ENCODE measurements around the gene ERICH4. TPM values are rescaled to one million over a fixed set of nuclear protein-coding genes. Genes with fewer than 3 reads are reported as not detected.

ERICH4 gene
- total and polyA plus RNA-seq, 2 of the 13 experiments (the other 11 are each of a cell fraction or from before 2014, with no cell fraction given), result 0.40 to 0.64 TPM

GRCh38 chr19:41402010-41402409 is 40.9 kb upstream of the ERICH4 start (continued):
- TF ChIP-seq, protein P1, sequence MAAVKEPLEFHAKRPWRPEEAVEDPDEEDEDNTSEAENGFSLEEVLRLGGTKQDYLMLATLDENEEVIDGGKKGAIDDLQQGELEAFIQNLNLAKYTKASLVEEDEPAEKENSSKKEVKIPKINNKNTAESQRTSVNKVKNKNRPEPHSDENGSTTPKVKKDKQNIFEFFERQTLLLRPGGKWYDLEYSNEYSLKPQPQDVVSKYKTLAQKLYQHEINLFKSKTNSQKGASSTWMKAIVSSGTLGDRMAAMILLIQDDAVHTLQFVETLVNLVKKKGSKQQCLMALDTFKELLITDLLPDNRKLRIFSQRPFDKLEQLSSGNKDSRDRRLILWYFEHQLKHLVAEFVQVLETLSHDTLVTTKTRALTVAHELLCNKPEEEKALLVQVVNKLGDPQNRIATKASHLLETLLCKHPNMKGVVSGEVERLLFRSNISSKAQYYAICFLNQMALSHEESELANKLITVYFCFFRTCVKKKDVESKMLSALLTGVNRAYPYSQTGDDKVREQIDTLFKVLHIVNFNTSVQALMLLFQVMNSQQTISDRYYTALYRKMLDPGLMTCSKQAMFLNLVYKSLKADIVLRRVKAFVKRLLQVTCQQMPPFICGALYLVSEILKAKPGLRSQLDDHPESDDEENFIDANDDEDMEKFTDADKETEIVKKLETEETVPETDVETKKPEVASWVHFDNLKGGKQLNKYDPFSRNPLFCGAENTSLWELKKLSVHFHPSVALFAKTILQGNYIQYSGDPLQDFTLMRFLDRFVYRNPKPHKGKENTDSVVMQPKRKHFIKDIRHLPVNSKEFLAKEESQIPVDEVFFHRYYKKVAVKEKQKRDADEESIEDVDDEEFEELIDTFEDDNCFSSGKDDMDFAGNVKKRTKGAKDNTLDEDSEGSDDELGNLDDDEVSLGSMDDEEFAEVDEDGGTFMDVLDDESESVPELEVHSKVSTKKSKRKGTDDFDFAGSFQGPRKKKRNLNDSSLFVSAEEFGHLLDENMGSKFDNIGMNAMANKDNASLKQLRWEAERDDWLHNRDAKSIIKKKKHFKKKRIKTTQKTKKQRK (IDR thresholded peaks at IDR 0.05; ENCODE audit: low read length), result no peak
- no peak for TF ChIP-seq ZNF766 (CRISPR knock-in tag; IDR thresholded peaks at IDR 0.05; ENCODE audit: borderline replicate concordance)

- no TSS peak for BruUV-seq (replicated peaks)
- in situ Hi-C loops (cut with HindIII; ENCODE audit: extremely low pct_ligation_motif_present, low pct_unique_long_range_greater_than_20kb) (no loop called here), intact Hi-C loops (cut with micrococcal nuclease; ENCODE audit: unreplicated experiment) (no loop called here)
- H3K9me3 ChIP-seq (ENCODE audit: low read length), result no peaks in the 10 kb centered on the region
- FAIRE-seq (no peak), ATAC-seq (no peak), DNase-seq (ENCODE audit: low spot score) (no peak)
- ChIA-PET CTCF (ENCODE audit: low intra/inter-chr PET ratio, low total read pairs) (no interaction called here), POLR2A (no interaction called here)
- no peaks in the 10 kb centered on the region for H3K27me3 ChIP-seq (ENCODE audit: control insufficient read depth in 1 of 2, insufficient read depth in 2 of 2, low read length in 2 of 2)
- no peak overlapping the region for H2AFZ ChIP-seq (ENCODE audit: low read length)
- no peak overlapping the region for H3K4me2 ChIP-seq (ENCODE audit: low read depth, low read length)
- no peak overlapping the region for H3K4me3 ChIP-seq (replicated peaks in 1 of 3; ENCODE audit: insufficient read depth in 1 of 3, low read depth in 2 of 3, low read length in 3 of 3)
- no peak overlapping the region for H3K9ac ChIP-seq (ENCODE audit: insufficient read depth, low read depth, low read length)
- H3K4me1 ChIP-seq (ENCODE audit: insufficient read depth, low read length), result peaks cover 11% of the 10 kb centered on the region
- H3K27ac ChIP-seq (ENCODE audit: extremely low read length, insufficient read depth, low read length), result no peak overlapping the region
- peaks cover 10% of the 10 kb centered on the region for H3K79me2 ChIP-seq (ENCODE audit: insufficient read depth, low read length)
- H3K36me3 ChIP-seq (replicated peaks in 1 of 2; ENCODE audit: control insufficient read depth in 1 of 2, insufficient read depth in 2 of 2, low read length in 2 of 2), result no peaks in the 10 kb centered on the region
- WGBS (ENCODE audit: low lambda C conversion rate), result 83% methylated on average over 9 of the region's 12 CpGs
- H4K20me1 ChIP-seq (ENCODE audit: insufficient read depth, low read length), result no peaks in the 10 kb centered on the region
- no peak for TF ChIP-seq HOXD1 (CRISPR knock-in tag; IDR thresholded peaks at IDR 0.05)
- TF ChIP-seq ZBTB25 (CRISPR knock-in tag; IDR thresholded peaks at IDR 0.05), result no peak
- TF ChIP-seq, protein P2, sequence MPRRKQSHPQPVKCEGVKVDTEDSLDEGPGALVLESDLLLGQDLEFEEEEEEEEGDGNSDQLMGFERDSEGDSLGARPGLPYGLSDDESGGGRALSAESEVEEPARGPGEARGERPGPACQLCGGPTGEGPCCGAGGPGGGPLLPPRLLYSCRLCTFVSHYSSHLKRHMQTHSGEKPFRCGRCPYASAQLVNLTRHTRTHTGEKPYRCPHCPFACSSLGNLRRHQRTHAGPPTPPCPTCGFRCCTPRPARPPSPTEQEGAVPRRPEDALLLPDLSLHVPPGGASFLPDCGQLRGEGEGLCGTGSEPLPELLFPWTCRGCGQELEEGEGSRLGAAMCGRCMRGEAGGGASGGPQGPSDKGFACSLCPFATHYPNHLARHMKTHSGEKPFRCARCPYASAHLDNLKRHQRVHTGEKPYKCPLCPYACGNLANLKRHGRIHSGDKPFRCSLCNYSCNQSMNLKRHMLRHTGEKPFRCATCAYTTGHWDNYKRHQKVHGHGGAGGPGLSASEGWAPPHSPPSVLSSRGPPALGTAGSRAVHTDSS (CRISPR knock-in tag; conservative IDR thresholded peaks at IDR 0.05), result no peak
- TF ChIP-seq FIP1L1 (IDR thresholded peaks at IDR 0.05; ENCODE audit: borderline replicate concordance, insufficient read depth, low read depth, low read length), result no peak
- TF ChIP-seq ZFP91 (CRISPR knock-in tag; IDR thresholded peaks at IDR 0.05; ENCODE audit: borderline replicate concordance), result no peak
- TF ChIP-seq, protein P3, sequence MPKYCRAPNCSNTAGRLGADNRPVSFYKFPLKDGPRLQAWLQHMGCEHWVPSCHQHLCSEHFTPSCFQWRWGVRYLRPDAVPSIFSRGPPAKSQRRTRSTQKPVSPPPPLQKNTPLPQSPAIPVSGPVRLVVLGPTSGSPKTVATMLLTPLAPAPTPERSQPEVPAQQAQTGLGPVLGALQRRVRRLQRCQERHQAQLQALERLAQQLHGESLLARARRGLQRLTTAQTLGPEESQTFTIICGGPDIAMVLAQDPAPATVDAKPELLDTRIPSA (CRISPR knock-in tag; IDR thresholded peaks at IDR 0.05; ENCODE audit: borderline replicate concordance), result no peak
- TF ChIP-seq ZNF644 (CRISPR knock-in tag; IDR thresholded peaks at IDR 0.05; ENCODE audit: low read depth), result no peak
- TF ChIP-seq TBP (CRISPR knock-in tag; IDR thresholded peaks at IDR 0.05), result no peak
- TF ChIP-seq PAWR (CRISPR knock-in tag; IDR thresholded peaks at IDR 0.05; ENCODE audit: borderline replicate concordance), result no peak
- TF ChIP-seq PHF8 (CRISPR knock-in tag; IDR thresholded peaks at IDR 0.05), result no peak
- no peak for TF ChIP-seq DRAP1 (CRISPR knock-in tag; IDR thresholded peaks at IDR 0.05)
These were observed 39.6 kb upstream of the ERICH4 start for GRCh38 chr19:41403181-41403970.

Data from HepG2 (cell line).